GM12873 (cell line): Measurements from ENCODE around the gene CTF1.

Experiments
- TF ChIP-seq, protein P1 (sequence below): IDR thresholded peaks from 2 replicates; pipeline ENCODE4 v1.5.1; 2012; ENCODE audit warnings: low read depth, mild to moderate bottlenecking, moderate library complexity, low read length, control low read depth; ENCODE audit not compliant: insufficient read depth; ENCODE audit errors: missing control alignments

The CTF1 gene

DNA sequence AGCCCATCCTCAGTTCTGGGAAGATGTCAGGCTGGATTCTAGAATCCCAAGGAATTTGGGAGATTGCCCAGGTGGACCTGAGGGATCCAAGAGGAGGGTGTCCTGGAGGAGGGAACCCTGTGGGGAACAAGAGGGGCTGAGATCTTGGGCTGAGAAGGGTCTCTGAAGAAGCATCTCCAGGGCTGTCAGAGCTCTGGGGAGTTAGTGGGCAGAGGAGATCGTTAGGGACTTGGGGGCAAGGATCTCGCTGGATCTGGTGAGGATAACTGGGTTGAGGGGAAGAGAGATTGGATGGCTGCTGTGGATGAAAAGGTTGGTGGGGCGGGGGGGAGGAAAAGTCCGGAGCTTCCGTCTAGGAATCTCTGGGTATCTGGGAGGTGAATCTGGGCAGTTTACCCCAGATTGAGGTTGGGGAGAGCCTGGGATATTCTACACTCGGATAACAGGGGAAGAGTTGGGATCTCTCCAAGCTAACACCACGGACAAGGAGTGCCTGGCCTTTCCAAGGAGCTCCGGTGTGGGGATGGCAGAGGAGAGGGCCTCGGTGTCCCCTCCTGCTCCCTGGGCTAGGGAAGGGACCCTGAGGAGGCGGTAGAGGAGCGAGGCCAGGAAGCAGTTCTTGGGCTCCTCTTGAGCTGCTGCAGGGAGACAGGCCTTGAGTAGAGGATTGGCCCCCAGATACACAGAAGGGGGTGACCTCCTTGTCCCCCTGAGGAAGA lies 28.7 kb downstream of the CTF1 start:
- TF ChIP-seq, protein P1, sequence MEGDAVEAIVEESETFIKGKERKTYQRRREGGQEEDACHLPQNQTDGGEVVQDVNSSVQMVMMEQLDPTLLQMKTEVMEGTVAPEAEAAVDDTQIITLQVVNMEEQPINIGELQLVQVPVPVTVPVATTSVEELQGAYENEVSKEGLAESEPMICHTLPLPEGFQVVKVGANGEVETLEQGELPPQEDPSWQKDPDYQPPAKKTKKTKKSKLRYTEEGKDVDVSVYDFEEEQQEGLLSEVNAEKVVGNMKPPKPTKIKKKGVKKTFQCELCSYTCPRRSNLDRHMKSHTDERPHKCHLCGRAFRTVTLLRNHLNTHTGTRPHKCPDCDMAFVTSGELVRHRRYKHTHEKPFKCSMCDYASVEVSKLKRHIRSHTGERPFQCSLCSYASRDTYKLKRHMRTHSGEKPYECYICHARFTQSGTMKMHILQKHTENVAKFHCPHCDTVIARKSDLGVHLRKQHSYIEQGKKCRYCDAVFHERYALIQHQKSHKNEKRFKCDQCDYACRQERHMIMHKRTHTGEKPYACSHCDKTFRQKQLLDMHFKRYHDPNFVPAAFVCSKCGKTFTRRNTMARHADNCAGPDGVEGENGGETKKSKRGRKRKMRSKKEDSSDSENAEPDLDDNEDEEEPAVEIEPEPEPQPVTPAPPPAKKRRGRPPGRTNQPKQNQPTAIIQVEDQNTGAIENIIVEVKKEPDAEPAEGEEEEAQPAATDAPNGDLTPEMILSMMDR = no peak

DNA sequence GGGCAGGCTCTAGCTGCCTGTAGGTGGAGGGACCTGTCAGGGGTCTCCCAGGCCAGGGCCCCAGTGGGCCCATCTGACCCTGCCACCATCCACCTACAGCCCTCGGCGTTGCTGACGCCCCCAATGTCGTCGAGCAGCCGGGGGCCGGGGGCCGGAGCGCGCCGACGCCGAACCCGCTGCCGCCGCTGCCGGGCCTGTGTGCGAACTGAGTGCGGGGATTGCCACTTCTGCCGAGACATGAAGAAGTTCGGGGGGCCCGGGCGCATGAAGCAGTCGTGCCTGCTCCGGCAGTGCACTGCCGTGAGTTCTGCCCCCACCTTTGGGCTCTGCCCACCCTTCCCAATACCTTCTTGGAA lies 29.2 kb downstream of the CTF1 start:
- TF ChIP-seq, protein P1 = no peak

GRCh38 chr16:30925995-30926811 lies 29.8 kb downstream of the CTF1 start:
- TF ChIP-seq, protein P1 = no peak

- TF ChIP-seq, protein P1 = no peak
Observed at GRCh38 chr16:30926937-30927788, 30.7 kb downstream of the CTF1 start.

DNA sequence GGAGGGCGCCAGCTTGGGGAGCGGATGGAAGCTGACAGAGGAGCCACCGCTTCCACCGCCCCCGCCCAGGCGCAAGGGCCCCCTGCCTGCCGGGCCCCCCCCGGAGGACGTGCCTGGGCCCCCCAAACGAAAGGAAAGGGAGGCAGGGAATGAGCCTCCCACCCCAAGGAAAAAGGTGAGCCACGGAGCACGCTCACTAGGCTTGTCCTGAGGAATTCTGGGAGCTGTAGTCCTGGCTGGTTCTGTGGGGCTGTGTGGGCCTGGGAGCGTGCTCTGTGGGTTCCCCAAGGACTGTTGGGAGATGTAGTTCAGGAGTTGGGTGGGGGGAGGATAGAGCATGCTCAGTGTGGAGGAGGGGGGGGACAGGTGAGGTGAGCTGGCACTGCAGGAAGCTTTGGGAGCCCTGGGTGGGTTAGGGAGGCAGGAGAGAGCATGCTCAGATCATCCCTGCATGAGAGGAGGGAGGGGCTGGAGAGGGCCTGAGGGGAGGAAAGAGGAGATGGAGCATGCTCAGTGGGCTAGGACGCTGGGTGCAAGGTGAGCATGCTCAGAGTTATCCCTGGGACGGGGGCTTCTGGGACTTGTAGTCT lies 31.5 kb downstream of the CTF1 start:
- TF ChIP-seq, protein P1 = no peak

GRCh38 chr16:30928390-30928789 lies 32.0 kb downstream of the CTF1 start:
- TF ChIP-seq, protein P1 = no peak
